ENCODE results near the gene RHBDD3.

Gene RHBDD3

DNA sequence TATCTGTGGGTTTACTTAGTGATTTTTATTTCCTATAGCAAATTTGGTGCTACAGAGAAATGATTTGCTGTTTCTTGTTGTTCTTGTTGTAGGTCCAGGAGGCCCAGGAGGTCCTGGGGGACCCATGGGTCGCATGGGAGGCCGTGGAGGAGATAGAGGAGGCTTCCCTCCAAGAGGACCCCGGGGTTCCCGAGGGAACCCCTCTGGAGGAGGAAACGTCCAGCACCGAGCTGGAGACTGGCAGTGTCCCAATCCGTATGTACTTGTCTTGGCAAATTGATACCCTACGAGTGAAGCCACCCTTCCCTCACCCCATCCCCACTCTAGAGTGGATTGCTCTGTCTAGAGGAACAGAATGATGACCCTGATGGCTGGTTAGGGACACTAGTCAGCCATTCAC, 30.9 kb upstream of the RHBDD3 start:
- DNase-seq (ENCODE audit: low read depth) = no peak
- TF ChIP-seq, protein P1, sequence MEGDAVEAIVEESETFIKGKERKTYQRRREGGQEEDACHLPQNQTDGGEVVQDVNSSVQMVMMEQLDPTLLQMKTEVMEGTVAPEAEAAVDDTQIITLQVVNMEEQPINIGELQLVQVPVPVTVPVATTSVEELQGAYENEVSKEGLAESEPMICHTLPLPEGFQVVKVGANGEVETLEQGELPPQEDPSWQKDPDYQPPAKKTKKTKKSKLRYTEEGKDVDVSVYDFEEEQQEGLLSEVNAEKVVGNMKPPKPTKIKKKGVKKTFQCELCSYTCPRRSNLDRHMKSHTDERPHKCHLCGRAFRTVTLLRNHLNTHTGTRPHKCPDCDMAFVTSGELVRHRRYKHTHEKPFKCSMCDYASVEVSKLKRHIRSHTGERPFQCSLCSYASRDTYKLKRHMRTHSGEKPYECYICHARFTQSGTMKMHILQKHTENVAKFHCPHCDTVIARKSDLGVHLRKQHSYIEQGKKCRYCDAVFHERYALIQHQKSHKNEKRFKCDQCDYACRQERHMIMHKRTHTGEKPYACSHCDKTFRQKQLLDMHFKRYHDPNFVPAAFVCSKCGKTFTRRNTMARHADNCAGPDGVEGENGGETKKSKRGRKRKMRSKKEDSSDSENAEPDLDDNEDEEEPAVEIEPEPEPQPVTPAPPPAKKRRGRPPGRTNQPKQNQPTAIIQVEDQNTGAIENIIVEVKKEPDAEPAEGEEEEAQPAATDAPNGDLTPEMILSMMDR (conservative IDR thresholded peaks at IDR 0.05; ENCODE audit: low read depth, low read length) = no peak
- H3K4me3 ChIP-seq (ENCODE audit: low read depth, low read length) = no peak overlapping the region

DNA sequence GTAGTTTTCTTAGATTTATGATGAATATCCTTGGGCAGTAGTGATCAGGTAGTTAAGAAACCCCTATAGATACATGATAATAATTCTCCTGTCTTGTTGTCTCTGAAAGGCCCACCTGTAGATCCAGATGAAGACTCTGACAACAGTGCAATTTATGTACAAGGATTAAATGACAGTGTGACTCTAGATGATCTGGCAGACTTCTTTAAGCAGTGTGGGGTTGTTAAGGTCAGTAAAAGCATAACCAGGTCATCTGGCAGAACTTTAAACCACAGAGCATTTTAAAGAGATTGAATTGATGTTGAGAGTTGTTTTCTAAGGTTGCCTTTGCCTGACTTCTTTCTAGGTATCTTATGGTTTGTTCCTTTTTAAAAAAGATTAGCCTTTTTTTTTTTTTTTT, 24.6 kb upstream of the RHBDD3 start:
- DNase-seq (ENCODE audit: low read depth) = no peak
- TF ChIP-seq, protein P1 (conservative IDR thresholded peaks at IDR 0.05; ENCODE audit: low read depth, low read length) = no peak

DNA sequence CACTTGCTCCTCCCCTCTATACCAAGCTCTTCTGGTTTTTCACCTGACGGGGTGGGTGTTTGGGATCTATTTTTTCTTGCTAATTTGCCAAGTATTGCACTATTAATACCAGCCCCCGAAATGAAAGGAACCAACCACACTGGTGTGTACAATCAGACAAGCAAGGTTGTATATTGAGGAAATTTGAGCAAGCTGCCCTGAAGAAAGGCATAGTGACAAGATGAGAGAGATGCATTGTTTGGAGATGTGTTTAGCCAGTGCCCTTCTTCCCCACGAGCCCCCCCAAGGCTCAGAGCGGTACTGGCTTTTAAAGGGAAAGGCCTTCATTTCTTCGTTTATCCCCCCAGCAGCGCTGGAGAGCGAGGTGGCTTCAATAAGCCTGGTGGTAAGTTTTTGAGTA, 23.4 kb upstream of the RHBDD3 start:
- TF ChIP-seq, protein P1 (conservative IDR thresholded peaks at IDR 0.05; ENCODE audit: low read depth, low read length) = peak; percentile 7
- no peak for DNase-seq (ENCODE audit: low read depth)
- H3K4me3 ChIP-seq (ENCODE audit: low read depth, low read length) = no peak overlapping the region

More for the DNA sequence above, 24.6 kb upstream of the RHBDD3 start:
- H3K4me3 ChIP-seq (ENCODE audit: low read depth, low read length) = no peak overlapping the region

DNA sequence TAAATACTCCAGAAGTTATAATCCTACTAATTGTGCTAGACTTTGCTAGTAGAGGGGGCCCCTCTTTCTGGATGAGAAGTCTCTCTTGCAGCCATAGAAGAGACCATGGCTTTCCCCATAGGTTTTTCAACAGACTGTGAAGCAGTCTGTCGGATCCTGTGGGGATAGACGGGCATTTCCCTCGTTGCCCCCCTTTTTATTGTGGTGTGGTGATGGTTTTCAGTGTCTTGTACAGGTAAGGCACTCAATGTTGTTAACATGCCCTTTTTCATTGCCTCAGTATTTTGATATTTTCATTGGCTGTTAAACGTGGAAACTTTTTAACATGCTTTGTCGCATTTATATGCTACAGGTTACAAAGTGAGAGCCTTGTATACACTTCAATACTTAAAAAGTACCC, 22.3 kb upstream of the RHBDD3 start:
- TF ChIP-seq, protein P1 (conservative IDR thresholded peaks at IDR 0.05; ENCODE audit: low read depth, low read length) = no peak
- no peak overlapping the region for H3K4me3 ChIP-seq (ENCODE audit: low read depth, low read length)
- no peak for DNase-seq (ENCODE audit: low read depth)

DNA sequence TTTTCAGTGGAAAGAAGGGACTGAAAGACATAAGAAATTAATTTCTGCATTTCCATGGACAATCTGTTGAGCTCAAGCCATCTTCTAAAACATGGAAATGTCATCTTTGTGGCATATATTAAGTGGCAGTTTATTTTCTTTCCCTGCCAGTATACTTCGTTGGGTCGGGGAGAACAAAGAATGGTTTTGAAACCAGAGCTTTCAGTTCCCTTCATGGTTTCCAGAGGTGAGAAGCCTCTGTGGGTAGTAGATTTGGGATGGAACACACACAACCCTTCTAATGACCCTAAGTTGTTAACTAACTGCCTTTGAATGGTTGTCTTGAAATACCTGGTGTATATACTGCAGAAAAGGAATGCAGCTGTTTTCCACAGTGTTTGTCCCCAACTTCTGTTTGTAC, 21.1 kb upstream of the RHBDD3 start:
- no peak for DNase-seq (ENCODE audit: low read depth)
- no peak overlapping the region for H3K4me3 ChIP-seq (ENCODE audit: low read depth, low read length)
- TF ChIP-seq, protein P1 (conservative IDR thresholded peaks at IDR 0.05; ENCODE audit: low read depth, low read length) = no peak

DNA sequence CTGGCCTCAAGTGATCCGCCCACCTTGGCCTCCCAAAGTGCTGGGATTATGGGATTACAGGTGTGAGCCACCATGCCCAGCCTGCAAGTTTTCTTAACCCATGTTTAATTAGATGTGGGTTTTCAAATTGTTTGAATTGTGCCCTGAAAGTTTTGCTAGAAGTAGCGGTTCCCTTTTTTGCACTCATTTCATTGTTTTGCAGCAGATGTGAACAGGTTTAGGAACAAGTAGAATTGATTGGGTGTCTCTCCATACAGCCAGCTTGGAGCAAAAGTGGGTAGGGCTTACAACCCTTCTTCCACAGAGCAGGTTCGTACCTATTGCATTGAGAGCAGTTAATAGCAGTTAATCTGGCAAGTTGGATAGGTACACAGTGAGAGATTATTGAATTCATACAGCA, 16.4 kb upstream of the RHBDD3 start:
- no peak for DNase-seq (ENCODE audit: low read depth)
- no peak overlapping the region for H3K4me3 ChIP-seq (ENCODE audit: low read depth, low read length)
- TF ChIP-seq, protein P1 (conservative IDR thresholded peaks at IDR 0.05; ENCODE audit: low read depth, low read length) = no peak

DNA sequence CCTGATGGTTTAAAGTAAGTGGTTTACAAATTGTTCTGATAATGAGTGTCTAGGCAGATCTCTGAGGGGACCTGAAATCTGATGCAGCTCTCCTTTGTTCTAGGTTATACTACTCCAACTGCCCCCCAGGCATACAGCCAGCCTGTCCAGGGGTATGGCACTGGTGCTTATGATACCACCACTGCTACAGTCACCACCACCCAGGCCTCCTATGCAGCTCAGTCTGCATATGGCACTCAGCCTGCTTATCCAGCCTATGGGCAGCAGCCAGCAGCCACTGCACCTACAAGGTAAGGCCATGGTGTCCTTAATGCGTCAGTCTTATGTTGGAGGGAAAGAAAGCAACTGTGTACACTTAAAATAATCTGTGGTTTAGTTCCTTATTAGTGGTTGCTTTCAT, 10.1 kb upstream of the RHBDD3 start:
- TF ChIP-seq, protein P1 (conservative IDR thresholded peaks at IDR 0.05; ENCODE audit: low read depth, low read length) = no peak
- no peak for DNase-seq (ENCODE audit: low read depth)
- no peak overlapping the region for H3K4me3 ChIP-seq (ENCODE audit: low read depth, low read length)

All from choroid plexus epithelial cell (primary cell).